Panc1 (cell line): ENCODE data around the gene CLHC1.

Source experiments
- POLR2AphosphoS5 ChIP-seq: IDR thresholded peaks from 2 replicates; pipeline ENCODE4 v1.6.1; 2012; ENCODE audit warnings: mild to moderate bottlenecking, low read depth, low read length, moderate library complexity
- TF ChIP-seq, protein P1 (sequence below): fragments of 450-650 bp; IDR thresholded peaks from 2 replicates; pipeline ENCODE4 v1.5.1; 2017; ENCODE audit warnings: mild to moderate bottlenecking

GRCh38 chr2:55136138-55136541, 96.0 kb downstream of the CLHC1 start:
- TF ChIP-seq, protein P1, sequence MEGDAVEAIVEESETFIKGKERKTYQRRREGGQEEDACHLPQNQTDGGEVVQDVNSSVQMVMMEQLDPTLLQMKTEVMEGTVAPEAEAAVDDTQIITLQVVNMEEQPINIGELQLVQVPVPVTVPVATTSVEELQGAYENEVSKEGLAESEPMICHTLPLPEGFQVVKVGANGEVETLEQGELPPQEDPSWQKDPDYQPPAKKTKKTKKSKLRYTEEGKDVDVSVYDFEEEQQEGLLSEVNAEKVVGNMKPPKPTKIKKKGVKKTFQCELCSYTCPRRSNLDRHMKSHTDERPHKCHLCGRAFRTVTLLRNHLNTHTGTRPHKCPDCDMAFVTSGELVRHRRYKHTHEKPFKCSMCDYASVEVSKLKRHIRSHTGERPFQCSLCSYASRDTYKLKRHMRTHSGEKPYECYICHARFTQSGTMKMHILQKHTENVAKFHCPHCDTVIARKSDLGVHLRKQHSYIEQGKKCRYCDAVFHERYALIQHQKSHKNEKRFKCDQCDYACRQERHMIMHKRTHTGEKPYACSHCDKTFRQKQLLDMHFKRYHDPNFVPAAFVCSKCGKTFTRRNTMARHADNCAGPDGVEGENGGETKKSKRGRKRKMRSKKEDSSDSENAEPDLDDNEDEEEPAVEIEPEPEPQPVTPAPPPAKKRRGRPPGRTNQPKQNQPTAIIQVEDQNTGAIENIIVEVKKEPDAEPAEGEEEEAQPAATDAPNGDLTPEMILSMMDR = no peak
- no peak for TF ChIP-seq POLR2AphosphoS5
